CD1c-positive myeloid dendritic cell (primary cell): ENCODE data around the gene HOXC11.

ENCODE experiments used
- DNase-seq: peaks from one replicate; pipeline ENCODE4 v3.0.0-alpha.2; 2016; ENCODE audit errors: extremely low spot score

Gene HOXC11

GRCh38 chr12:53973236-53974042, 513 bp downstream of the HOXC11 start:
- DNase-seq = no peak

DNA sequence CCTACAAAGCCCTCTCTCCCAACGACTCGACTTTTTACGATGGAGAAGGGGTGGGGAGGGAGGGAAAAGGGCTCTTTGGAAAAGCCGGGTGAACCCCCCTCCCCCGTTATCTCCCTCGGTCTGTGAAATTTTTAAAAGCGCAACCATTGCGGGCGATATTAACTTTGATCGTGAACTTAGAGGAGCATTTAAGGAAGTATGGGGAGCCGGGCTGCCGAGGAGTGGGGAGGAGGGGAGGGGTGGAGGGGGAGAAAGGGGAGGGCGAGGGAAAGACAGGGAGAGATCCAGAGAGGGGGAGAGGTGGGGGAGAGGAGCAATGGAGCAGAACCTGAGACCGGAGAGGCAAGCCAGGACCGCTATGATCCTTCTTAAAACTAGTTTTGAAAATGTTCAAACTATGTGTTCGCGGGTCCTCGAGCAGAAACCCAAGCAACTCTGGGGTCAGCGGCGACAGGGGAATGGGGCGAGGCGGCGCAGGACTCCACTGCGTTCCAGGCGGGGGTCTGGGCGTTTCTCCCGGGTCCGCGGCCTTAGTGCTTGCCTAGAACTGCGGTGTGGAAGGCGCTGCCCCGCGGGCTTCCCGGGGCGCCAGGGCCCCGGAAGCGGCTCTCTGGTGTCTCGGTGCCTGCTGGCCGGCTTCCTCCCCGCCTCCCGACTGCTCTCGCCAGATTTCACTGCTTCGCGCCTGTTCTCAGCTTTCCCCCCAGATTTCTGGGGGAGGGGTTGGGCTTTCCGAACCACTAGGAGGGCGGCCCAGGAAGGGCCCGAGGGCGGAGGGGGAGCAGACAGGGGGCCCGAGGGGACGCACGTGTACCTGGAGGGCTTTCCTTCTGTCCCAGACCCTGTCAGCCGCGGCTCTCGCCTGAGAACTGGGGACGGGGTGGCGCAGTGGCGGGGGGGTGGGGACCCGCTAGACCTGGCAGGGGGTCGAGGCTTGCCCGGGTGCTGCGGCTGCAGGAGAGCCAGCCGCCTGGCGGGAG, 1.4 kb downstream of the HOXC11 start, which contains the start of gene HOTAIR:
TSS of gene HOTAIR (minus strand) at position 871 of the 980 bp plus-strand sequence.
- peak; percentile 30 for DNase-seq

DNA sequence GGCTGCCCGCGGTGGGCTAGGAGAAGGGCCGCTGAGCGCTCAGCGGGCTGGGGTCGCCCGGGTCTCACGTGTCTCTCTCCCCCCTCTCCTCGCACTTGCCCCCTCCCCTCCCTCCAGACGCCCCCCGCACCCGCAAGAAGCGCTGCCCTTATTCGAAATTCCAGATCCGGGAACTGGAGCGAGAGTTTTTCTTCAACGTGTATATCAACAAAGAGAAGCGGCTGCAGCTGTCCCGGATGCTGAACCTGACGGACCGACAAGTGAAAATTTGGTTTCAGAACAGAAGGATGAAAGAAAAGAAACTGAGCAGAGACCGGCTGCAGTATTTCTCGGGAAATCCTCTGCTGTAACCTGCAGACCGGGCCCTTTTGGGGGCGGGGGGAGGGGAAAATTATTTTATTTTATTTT, 2.1 kb downstream of the HOXC11 start:
- no peak for DNase-seq

- DNase-seq = no peak
Observed at GRCh38 chr12:53975479-53976152, 2.7 kb downstream of the HOXC11 start.

- no peak for DNase-seq
Observed at GRCh38 chr12:53976172-53976822, 3.4 kb downstream of the HOXC11 start.

DNA sequence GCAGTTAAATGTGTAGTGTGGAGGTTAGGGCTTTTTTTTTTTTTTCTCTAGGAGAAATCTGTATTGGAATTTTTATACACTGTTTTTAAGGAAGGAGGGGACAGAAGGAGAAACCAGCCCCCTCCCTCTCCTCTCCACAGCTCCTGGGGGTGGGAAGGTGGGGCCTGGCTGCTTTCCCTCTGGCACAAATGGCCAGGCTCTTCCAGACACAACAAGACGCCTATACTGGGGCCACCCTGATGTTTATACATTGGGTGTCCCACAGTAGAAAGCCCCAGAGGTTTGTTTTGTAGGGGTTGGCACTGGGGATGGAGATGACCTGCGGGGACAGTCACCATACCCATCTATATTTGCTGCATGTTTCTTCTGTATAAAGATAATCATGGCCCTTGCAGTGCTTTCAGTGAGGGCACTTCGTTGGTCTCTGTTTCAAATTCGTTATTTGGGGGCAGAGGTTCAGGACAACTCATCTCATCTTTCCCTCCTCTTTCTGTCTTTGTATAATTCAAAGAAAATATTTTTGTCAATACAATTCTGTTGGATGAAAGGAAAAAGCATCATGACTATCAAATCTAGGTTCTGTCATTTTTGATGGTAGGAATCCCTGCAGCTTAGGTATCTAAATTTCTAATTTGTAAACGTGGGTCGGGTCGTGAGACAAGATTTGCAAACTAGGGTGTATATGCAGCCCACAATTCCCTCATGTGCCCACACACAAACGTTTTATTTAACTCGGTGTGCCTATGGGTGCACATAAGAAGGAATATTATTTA, 4.1 kb downstream of the HOXC11 start:
- no peak for DNase-seq

GRCh38 chr12:53977596-53978445, 4.9 kb downstream of the HOXC11 start:
- DNase-seq = no peak

- no peak for DNase-seq
Observed at GRCh38 chr12:53978477-53979356, 5.8 kb downstream of the HOXC11 start.

- no peak for DNase-seq
Observed at GRCh38 chr12:53980104-53980801, 7.3 kb downstream of the HOXC11 start.

- no peak for DNase-seq
Observed at GRCh38 chr12:53980802-53981496, 8.0 kb downstream of the HOXC11 start.

- DNase-seq = no peak
Observed at GRCh38 chr12:53981634-53982565, 9.0 kb downstream of the HOXC11 start.

- DNase-seq = no peak
Observed at GRCh38 chr12:53982648-53983567, 10.0 kb downstream of the HOXC11 start.

- no peak for DNase-seq
Observed at GRCh38 chr12:53983568-53983949, 10.6 kb downstream of the HOXC11 start.

DNA sequence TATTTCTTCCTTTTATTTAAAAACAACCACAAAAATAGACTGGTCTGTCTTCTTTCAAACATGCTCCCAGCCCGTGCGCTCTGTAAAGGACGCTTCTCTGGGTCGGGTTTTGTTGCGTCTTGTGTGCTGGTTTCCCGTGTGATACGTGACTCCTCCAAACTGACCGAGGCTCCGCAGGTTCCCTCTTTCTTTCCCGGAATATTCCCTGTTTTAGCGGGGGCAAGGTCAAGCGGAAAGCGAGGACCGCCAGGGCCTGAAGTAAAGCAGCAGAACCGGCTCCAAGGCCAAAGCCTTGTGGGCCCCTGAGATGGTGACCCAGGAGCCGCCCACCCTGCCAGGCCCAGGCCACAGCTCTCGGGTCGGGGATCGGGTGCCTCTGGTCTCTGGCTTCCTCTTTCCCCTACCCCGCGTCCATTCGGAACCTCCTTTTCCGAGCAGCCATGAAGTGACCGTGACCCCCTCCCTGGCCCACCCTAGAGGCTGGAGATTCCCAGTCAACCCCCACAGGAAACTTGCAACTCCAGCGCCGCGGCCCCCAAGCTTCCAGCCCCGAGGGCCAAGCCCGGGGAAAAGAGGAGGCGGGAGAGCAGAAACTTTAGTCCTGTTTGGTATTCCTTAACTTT, 11.1 kb downstream of the HOXC11 start:
- no peak for DNase-seq
